Activated T-helper 2 cell treated with anti-CD3 and anti-CD28 coated beads, Interferon-gamma antibody, Interleukin-2, Interleukin-4, amounts not matched to agents 10 μg/mL and 5 μg/mL and 100 μg/mL, durations not matched to agents 14 hours and 24 hours and 36 hours (primary cell): ENCODE measurements around the gene TWNK. TPM values are rescaled to one million over a fixed set of nuclear protein-coding genes. Genes with fewer than 3 reads are reported as not detected.

Experiments
- DNase-seq: peaks from one replicate; pipeline ENCODE4 v3.0.0; 2021; ENCODE audit warnings: low spot score
- H3K27ac Mint-ChIP-seq: one replicate; pipeline ENCODE4 v1.8.0; 2021; ENCODE audit warnings: mixed read lengths
- H3K27me3 Mint-ChIP-seq: one replicate; pipeline ENCODE4 v1.8.0; 2021; ENCODE audit warnings: low read depth, mixed read lengths
- H3K36me3 Mint-ChIP-seq: one replicate; pipeline ENCODE4 v1.8.0; 2021; ENCODE audit warnings: low read depth, mixed read lengths
- H3K4me1 Mint-ChIP-seq: one replicate; pipeline ENCODE4 v1.8.0; 2021; ENCODE audit warnings: low read depth, mixed read lengths
- H3K4me3 Mint-ChIP-seq: one replicate; pipeline ENCODE4 v1.8.0; 2021; ENCODE audit warnings: low read depth, mild to moderate bottlenecking, moderate library complexity, mixed read lengths
- H3K9me3 Mint-ChIP-seq: one replicate; pipeline ENCODE4 v1.8.0; 2021; ENCODE audit warnings: mixed read lengths
- intact Hi-C: fragments of 100-400 bp; cut with micrococcal nuclease; formaldehyde crosslinking; loops from one replicate; pipeline ENCODE4 v1.15.1; 2023
- total RNA-seq: library from RNA; stranded (reverse); gene quantifications from 2 replicates; pipeline ENCODE4 v1.2.3, GENCODE V29; 2022

Gene TWNK
- total RNA-seq, 1 donor from 2014 or later: 25.9 TPM

GRCh38 chr10:101021239-101021638 lies 33.9 kb downstream of the TWNK start:
- Mint-ChIP-seq H3K27ac (no peak overlapping the region), H3K4me3 (no peak overlapping the region), H3K4me1 (peaks cover 5% of the 10 kb centered on the region), H3K27me3 (peaks cover 27% of the 10 kb centered on the region), H3K9me3 (no peaks in the 10 kb centered on the region), H3K36me3 (no peaks in the 10 kb centered on the region)
- intact Hi-C loops: no loop called here
- no peak for DNase-seq

DNA sequence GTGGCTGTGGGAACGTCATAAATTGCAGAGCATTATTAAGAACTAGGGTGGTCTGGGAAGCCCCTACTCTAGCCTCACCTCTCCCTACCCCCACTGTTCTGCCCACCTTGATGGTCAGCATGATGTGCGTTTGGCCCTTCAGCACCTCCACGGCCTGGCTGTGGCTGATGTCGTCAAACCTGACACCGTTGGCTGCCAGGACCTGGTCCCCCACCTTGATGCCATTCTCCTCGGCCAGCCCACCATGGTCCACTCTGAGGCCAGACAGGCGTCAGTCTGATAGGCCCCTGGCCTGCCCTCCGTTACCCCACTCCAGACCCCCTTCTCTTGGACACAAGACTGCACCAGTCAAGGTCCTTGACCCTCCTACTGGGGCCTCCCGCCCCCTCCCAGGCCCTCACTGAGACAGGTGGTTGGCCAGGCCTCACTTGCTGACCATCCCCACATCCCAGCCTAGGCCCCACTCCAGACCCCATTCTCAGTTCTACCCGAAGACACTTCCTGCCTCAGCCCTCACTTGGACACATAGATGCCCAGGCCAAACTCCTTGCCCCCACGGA lies 34.4 kb downstream of the TWNK start:
- no peak for DNase-seq
- Mint-ChIP-seq H3K4me3 (no peak overlapping the region), H3K27ac (no peak overlapping the region), H3K4me1 (peaks cover 5% of the 10 kb centered on the region), H3K27me3 (peaks cover 22% of the 10 kb centered on the region), H3K9me3 (no peaks in the 10 kb centered on the region), H3K36me3 (no peaks in the 10 kb centered on the region)
- intact Hi-C loops: no loop called here

DNA sequence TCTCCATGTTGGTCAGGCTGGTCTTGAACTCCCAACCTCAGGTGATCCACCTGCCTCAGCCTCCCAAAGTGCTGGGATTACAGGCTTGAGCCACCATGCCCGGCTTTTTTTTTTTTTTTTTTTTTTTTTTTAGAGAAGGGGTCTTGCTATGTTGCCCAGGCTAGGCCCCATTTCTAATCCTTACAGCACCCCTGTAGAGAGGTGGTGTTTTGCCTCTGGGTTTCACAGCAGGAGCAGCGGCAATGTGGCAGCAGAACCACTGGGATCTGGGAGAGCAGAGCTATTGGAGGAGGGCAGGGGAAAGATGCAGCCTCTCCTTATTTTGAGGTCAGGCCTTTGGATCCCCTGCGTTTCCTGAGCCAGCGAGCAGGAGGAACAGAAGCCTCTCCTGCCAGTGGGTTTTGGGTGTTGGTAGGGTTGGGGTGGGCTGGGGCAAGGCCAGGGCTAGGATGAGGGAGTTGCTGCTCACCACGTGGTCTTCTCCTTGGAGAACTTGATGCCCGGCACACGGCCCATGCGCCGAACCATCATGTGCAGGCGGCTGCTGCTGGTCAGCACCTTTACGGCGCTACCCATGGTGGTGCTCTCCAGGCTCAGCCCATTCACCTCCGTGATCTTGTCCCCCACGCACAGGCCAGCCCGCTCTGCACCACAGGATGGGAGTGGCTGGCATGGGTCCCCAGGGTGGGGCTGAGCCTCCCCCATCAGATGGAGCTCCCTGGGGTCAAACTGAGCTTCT lies 35.8 kb downstream of the TWNK start:
- Mint-ChIP-seq H3K36me3 (no peaks in the 10 kb centered on the region), H3K4me3 (no peak overlapping the region), H3K27ac (no peak overlapping the region), H3K4me1 (peaks cover 5% of the 10 kb centered on the region), H3K9me3 (no peaks in the 10 kb centered on the region), H3K27me3 (peaks cover 20% of the 10 kb centered on the region)
- intact Hi-C loops: no loop called here
- no peak for DNase-seq

DNA sequence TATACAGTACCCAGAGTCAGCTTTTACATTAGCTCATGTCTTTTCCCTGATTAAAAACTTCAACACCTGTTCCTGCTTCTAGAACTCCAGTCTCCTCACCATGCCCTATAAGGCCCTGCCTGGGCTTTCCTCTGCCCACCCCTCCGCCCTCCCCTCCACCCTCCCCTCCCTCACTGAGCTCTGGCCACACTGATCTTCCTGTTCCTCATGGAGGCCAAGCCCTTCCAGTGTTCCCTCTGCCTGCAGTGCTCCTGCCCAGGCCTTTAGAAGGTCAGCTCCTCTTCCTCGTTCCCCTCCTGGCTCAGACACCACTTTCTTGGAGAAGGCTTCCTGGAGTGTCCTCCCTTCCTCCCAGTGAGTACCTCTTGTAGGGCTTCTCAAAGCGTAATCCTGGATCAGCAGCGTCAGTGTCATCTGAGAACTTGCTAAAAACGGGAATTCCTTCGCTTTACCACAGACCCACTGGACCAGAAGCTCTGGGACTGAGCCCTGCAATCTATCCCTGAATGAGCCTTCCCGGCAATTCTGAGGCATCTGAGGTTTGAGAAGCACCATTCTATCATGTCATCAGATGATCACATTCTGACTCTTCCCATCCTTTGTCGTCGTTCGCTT lies 39.9 kb downstream of the TWNK start:
- intact Hi-C loops: no loop called here
- DNase-seq: no peak
- H3K27me3 Mint-ChIP-seq: peaks cover 21% of the 10 kb centered on the region
- H3K36me3 Mint-ChIP-seq: no peaks in the 10 kb centered on the region
- no peaks in the 10 kb centered on the region for H3K4me1 Mint-ChIP-seq
- H3K9me3 Mint-ChIP-seq: no peaks in the 10 kb centered on the region
- H3K27ac Mint-ChIP-seq: no peak overlapping the region
- no peak overlapping the region for H3K4me3 Mint-ChIP-seq

GRCh38 chr10:101028446-101029337 lies 41.3 kb downstream of the TWNK start:
- Mint-ChIP-seq H3K27ac (no peak overlapping the region), H3K36me3 (peaks cover 5% of the 10 kb centered on the region), H3K9me3 (no peaks in the 10 kb centered on the region), H3K4me3 (no peak overlapping the region), H3K27me3 (peaks cover 21% of the 10 kb centered on the region), H3K4me1 (peaks cover 12% of the 10 kb centered on the region)
- DNase-seq: no peak
- intact Hi-C loops: no loop called here

GRCh38 chr10:101029520-101030295 lies 42.4 kb downstream of the TWNK start:
- no peaks in the 10 kb centered on the region for H3K9me3 Mint-ChIP-seq
- H3K4me1 Mint-ChIP-seq: peaks cover 15% of the 10 kb centered on the region
- H3K4me3 Mint-ChIP-seq: no peak overlapping the region
- H3K36me3 Mint-ChIP-seq: peaks cover 5% of the 10 kb centered on the region
- no peak overlapping the region for H3K27ac Mint-ChIP-seq
- peaks cover 21% of the 10 kb centered on the region for H3K27me3 Mint-ChIP-seq
- no peak for DNase-seq
- intact Hi-C loops: loop anchor here (5.0 kb wide), 1 partner anchor 323 kb away; the partner anchor contains the start of gene BTRC

DNA sequence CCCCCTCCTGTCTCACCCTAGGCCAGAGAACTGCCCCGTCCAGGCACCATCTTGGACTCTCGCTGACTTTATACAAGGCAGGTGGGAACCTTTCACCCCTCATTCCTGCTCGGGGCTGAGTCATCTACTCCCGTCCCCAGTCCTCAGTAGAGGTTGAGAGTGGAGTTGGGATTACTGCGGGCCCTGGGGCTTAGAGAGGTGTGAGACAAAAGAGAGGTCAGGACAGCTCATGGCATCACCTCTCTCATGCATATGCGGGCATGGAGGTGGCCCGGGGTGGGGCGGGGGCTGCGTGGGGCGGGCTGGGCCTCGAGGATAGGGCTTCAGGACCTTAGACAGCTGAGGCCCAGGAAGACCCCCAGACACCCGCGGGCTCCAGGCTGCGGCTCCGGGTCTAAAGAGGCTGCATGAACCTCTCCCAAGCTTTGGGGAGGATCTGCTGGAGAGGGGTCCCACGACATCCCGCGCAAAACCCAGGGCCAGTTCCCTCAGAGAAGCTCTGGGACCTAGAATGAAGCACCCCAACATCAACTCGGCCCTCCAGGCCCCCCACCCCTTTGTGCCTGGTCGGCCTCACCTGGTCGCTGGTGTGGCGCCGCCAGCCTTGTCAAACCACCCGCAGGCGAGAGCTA lies 43.3 kb downstream of the TWNK start:
- Mint-ChIP-seq H3K9me3 (no peaks in the 10 kb centered on the region), H3K27ac (no peak overlapping the region), H3K27me3 (peaks cover 21% of the 10 kb centered on the region), H3K4me3 (peak overlapping the region; percentile 85), H3K36me3 (peaks cover 8% of the 10 kb centered on the region), H3K4me1 (peaks cover 15% of the 10 kb centered on the region)
- intact Hi-C loops: loop anchor here (1.0 to 5.0 kb wide), 2 partner anchors 30 to 322 kb away; partner anchors contain the start of gene BTRC
- no peak for DNase-seq

- Mint-ChIP-seq H3K4me3 (peak within 1 kb of the TSS; percentile 85), H3K27ac (peak within 1 kb of the TSS; percentile 94), H3K36me3 (peaks cover 15% of the 10 kb centered on the region), H3K27me3 (peaks cover 21% of the 10 kb centered on the region), H3K4me1 (peaks cover 15% of the 10 kb centered on the region), H3K9me3 (no peaks in the 10 kb centered on the region)
- DNase-seq: peak; percentile 94
- intact Hi-C loops: loop anchor here (1.0 to 5.0 kb wide), 2 partner anchors 29 to 321 kb away; partner anchors contain the start of gene BTRC
Measured at GRCh38 chr10:101031128-101031795, 43.9 kb downstream of the TWNK start, which contains the start of the genes PDZD7 and SFXN3. PDZD7 (minus strand) TSS chr10:101031129; CDS start chr10:101030219, 910 bp downstream. SFXN3 (plus strand) TSS chr10:101031234; CDS start chr10:101034695, 3,461 bp downstream.

- Mint-ChIP-seq H3K36me3 (peaks cover 21% of the 10 kb centered on the region), H3K27ac (peak overlapping the region; percentile 94), H3K4me3 (peak overlapping the region; percentile 85), H3K27me3 (peaks cover 19% of the 10 kb centered on the region), H3K4me1 (peaks cover 15% of the 10 kb centered on the region), H3K9me3 (no peaks in the 10 kb centered on the region)
- intact Hi-C loops: loop anchor here (1.0 to 5.0 kb wide), 5 partner anchors 10 to 320 kb away; partner anchors contain the start of genes BTRC and LZTS2
- DNase-seq: peak; percentile 67
Measured at GRCh38 chr10:101031796-101032636, 44.7 kb downstream of the TWNK start.

DNA sequence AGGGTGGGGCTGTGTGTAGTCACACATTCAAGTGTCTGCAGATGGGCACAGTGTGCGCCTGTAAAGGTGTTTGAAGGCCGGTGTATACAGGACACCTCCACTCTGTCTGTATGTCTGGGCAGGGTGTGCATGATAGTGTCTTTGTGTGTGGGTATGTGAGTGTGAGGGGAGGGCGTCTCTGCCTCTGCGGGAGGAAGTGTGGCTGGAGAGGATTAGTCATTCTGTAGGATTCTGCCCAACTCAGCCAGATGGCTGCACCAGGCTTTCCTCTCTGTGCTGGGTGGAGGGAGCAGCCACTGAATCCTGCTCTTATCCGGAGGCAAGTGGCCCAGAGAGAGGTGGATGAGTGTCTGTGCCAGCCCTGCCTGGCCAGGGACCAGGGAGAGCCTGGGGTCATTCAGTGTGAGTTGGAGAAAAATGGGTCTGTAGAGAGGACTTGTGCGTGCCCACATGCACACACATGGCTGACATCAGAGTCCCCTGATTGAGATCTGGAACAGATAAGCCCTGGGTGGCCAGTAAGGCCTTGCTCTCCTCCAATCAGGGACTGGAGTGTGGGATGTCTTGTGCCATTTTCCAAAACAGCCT lies 45.4 kb downstream of the TWNK start:
- H3K36me3 Mint-ChIP-seq: peaks cover 28% of the 10 kb centered on the region

More for the DNA sequence above, 45.4 kb downstream of the TWNK start:
- Mint-ChIP-seq H3K4me1 (peaks cover 15% of the 10 kb centered on the region), H3K4me3 (peak overlapping the region; percentile 85), H3K9me3 (no peaks in the 10 kb centered on the region), H3K27ac (peak overlapping the region; percentile 93), H3K27me3 (peaks cover 16% of the 10 kb centered on the region)
- intact Hi-C loops: loop anchor here (1.0 to 5.0 kb wide), 4 partner anchors 10 to 320 kb away; partner anchors contain the start of genes BTRC and LZTS2
- peak; percentile 47 for DNase-seq
